GM18870 (cell line): ENCODE data around the gene POLR1D.

Source experiments
- ATAC-seq: cut with Tn5 transposase; IDR thresholded peaks from one replicate; pipeline ENCODE4 v1.9.1; 2021; ENCODE audit warnings: moderate library complexity; ENCODE audit not compliant: unreplicated experiment

POLR1D gene

GRCh38 chr13:27670861-27671260, 49.2 kb downstream of the POLR1D start:
- no peak for ATAC-seq

GRCh38 chr13:27672025-27672424, 50.3 kb downstream of the POLR1D start:
- no peak for ATAC-seq
